Measurements from ENCODE around the gene HNRNPA1. TPM values are rescaled to one million over a fixed set of nuclear protein-coding genes. Genes with fewer than 3 reads are reported as not detected.

The HNRNPA1 gene
- total and polyA plus RNA-seq, 2 donors (not counting 1 experiment from before 2014, with no cell fraction given), result 631 to 1,040 TPM

DNA sequence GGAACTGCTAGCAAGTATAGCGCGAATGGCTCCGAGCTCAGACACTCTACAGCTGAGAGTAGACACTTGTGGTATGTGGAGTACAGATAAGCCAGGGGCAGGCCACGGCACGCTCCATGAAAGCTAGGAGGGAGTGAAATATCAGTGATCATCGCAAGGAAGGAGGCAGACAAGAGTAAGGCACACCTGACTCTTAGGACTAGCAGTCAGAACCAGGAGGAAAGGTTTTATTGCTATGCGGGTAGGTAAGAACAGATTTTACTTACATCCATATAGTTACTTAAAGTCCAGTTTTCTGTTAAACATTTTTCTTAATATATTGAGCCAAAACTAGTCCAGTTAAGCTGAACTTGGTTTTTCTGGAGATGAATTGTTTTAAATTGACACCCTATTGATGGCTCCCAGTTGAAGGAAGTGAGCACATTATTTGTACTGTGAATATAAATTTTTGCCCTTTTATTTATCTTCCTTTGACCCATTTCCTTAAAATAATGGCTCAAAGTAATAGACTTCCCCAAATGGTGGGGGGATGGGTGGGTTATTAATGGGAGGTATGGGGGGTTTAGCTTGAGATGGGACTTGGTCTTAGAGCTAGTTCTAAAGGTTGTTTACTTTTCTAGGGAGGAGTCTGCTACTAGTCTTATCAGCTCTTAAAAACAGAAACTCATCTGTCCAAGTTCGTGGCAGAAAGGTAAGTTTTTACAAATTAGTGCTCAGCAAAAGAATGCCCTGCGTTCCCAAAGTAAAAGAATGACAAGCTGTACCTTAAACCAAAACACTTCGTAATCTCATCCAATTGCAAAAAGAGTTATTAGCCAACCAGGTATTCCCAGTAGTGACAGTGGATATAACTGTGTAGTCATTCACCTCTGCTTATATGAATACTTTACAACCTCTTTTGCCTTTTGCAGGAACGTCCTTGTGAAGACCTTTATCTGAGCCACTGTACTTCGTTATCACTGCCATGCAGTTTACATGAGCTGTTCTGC is 5.8 kb downstream of the HNRNPA1 start:
- TF ChIP-seq, protein P1, sequence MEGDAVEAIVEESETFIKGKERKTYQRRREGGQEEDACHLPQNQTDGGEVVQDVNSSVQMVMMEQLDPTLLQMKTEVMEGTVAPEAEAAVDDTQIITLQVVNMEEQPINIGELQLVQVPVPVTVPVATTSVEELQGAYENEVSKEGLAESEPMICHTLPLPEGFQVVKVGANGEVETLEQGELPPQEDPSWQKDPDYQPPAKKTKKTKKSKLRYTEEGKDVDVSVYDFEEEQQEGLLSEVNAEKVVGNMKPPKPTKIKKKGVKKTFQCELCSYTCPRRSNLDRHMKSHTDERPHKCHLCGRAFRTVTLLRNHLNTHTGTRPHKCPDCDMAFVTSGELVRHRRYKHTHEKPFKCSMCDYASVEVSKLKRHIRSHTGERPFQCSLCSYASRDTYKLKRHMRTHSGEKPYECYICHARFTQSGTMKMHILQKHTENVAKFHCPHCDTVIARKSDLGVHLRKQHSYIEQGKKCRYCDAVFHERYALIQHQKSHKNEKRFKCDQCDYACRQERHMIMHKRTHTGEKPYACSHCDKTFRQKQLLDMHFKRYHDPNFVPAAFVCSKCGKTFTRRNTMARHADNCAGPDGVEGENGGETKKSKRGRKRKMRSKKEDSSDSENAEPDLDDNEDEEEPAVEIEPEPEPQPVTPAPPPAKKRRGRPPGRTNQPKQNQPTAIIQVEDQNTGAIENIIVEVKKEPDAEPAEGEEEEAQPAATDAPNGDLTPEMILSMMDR (IDR thresholded peaks at IDR 0.05), result no peak
- TF ChIP-seq EZH2 (IDR thresholded peaks at IDR 0.05; ENCODE audit: borderline replicate concordance, insufficient read depth, low read depth, low read length, poor library complexity, severe bottlenecking), result no peak

More for the DNA sequence above, 5.8 kb downstream of the HNRNPA1 start:
- H3K9ac ChIP-seq (ENCODE audit: low read length), result no peak overlapping the region
- intact Hi-C loops (cut with micrococcal nuclease), result no loop called here
- CTCF ChIA-PET, result interaction anchor here (1.1 to 2.3 kb wide), 8 partner anchors 14 to 94 kb away, joined by 3 to 12 read pairs (median 5); partner anchors contain the start of genes COPZ1 and NFE2
- POLR2A ChIA-PET, result interaction anchor here (0.6 to 1.6 kb wide), 3 partner anchors 24 to 73 kb away, joined by 3 to 5 read pairs (median 3); partner anchors contain the start of gene COPZ1
- H3K4me1 ChIP-seq (ENCODE audit: control insufficient read depth in 2 of 2, insufficient read depth in 2 of 2, low read length in 2 of 2), result peaks cover 50 to 58% of the 10 kb centered on the region in 2 donors
- peaks cover 40% of the 10 kb centered on the region for H4K20me1 ChIP-seq (ENCODE audit: control insufficient read depth, insufficient read depth, low read length, poor library complexity, severe bottlenecking)
- H3K9me3 ChIP-seq (ENCODE audit: control extremely low read depth in 1 of 3, control insufficient read depth in 2 of 3, insufficient read depth in 1 of 3, low read length in 2 of 3), result no peaks in the 10 kb centered on the region
- 86% methylated on average over 4 of the region's 12 CpGs for WGBS (ENCODE audit: insufficient coverage)
- no peaks in the 10 kb centered on the region for H3K27me3 ChIP-seq (replicated peaks in 1 of 4; ENCODE audit: control extremely low read depth in 1 of 4, control insufficient read depth in 3 of 4, insufficient read depth in 4 of 4, low read length in 3 of 4)
- H3K27me3 Mint-ChIP-seq, result no peaks in the 10 kb centered on the region
- DNase-seq (no peak), ATAC-seq (ENCODE audit: low read depth) (no peak)
- H3K27ac Mint-ChIP-seq, result no peak overlapping the region
- H3K4me1 Mint-ChIP-seq, result peaks cover 61% of the 10 kb centered on the region
- H3K4me2 ChIP-seq (replicated peaks; ENCODE audit: low read depth, low read length, poor library complexity, severe bottlenecking), result no peak overlapping the region
- H3K4me3 Mint-ChIP-seq, result no peak overlapping the region
- H3K27ac ChIP-seq (ENCODE audit: low read length in 2 of 2), result peak overlapping the region in 1 of 2 donors; percentile 17
- H3K4me3 ChIP-seq (ENCODE audit: control extremely low read depth in 1 of 5, extremely low read depth in 1 of 5, insufficient read depth in 1 of 5, low read depth in 2 of 5, low read length in 4 of 5), result no peak overlapping the region
- H2AFZ ChIP-seq (ENCODE audit: insufficient read depth, low read depth, low read length, poor library complexity, severe bottlenecking), result no peak overlapping the region
- peaks cover 2 to 71% of the 10 kb centered on the region in 2 experiments for H3K36me3 ChIP-seq (replicated peaks in 1 of 2; ENCODE audit: control extremely low read depth in 1 of 2, control insufficient read depth in 1 of 2, extremely low read depth in 1 of 2, insufficient read depth in 2 of 2, low read length in 1 of 2)
- no peaks in the 10 kb centered on the region for H3K9me3 Mint-ChIP-seq (ENCODE audit: insufficient read depth)
- H3K79me2 ChIP-seq (ENCODE audit: control insufficient read depth, insufficient read depth, low read length), result peaks cover 22% of the 10 kb centered on the region
